K562 (cell line): ENCODE data around the gene HS6ST1. TPM values are rescaled to one million over a fixed set of nuclear protein-coding genes. Genes with fewer than 3 reads are reported as not detected.

Experiments used
- ARID3A ChIP-seq: IDR thresholded peaks from 2 replicates; pipeline ENCODE4 v1.6.1; 2012; ENCODE audit warnings: low read depth, low read length, improper control_type of control experiment, borderline replicate concordance
- ARNT ChIP-seq, 2 experiments: fragments of 450-650 bp; IDR thresholded peaks; 2 replicates each; pipeline ENCODE4 v1.6.1; 2016; ENCODE audit warnings: mild to moderate bottlenecking in 1 of 2
- CCNT2 ChIP-seq: IDR thresholded peaks from 2 replicates; pipeline ENCODE4 v1.6.1; 2011; ENCODE audit warnings: borderline replicate concordance, low read depth, mild to moderate bottlenecking, moderate library complexity, mixed read lengths, low read length; ENCODE audit not compliant: insufficient read length; ENCODE audit errors: extremely low read depth
- FOXP4 ChIP-seq: sonication (generic); formaldehyde crosslinking; IDR thresholded peaks from 2 replicates; pipeline ENCODE4 v1.8.0; 2022; ENCODE audit warnings: mild to moderate bottlenecking, missing genetic modification reagents, borderline replicate concordance
- KAT7 ChIP-seq: sonication (generic); formaldehyde crosslinking; IDR thresholded peaks from 2 replicates; pipeline ENCODE4 v1.8.0; 2022; ENCODE audit warnings: missing genetic modification reagents, mild to moderate bottlenecking, borderline replicate concordance
- MEIS2 ChIP-seq: fragments of 450-650 bp; IDR thresholded peaks from 2 replicates; pipeline ENCODE4 v1.6.1; 2014; ENCODE audit warnings: mild to moderate bottlenecking; ENCODE audit not compliant: partially characterized antibody
- OTX1 ChIP-seq: fragments of 450-650 bp; formaldehyde crosslinking; IDR thresholded peaks from 2 replicates; pipeline ENCODE4 v1.4.0; 2022; ENCODE audit warnings: mild to moderate bottlenecking
- SMAD4 ChIP-seq: fragments of 250-450 bp; sonication (Bioruptor Pico); conservative IDR thresholded peaks from 2 replicates; pipeline ENCODE4 v1.8.0; 2021; ENCODE audit warnings: inconsistent platforms, mild to moderate bottlenecking, moderate library complexity
- SMARCE1 ChIP-seq: fragments of 450-650 bp; IDR thresholded peaks from 2 replicates; pipeline ENCODE4 v1.7.1; 2016; ENCODE audit warnings: mild to moderate bottlenecking
- TEAD4 ChIP-seq, 2 experiments: sonication (generic) in 1 of 2; formaldehyde crosslinking in 1 of 2; IDR thresholded peaks; 2 replicates each; pipeline versions ENCODE4 v1.6.1 to v1.8.0; 2012 to 2022; ENCODE audit warnings: borderline replicate concordance in 1 of 2, inconsistent platforms in 1 of 2, low read length in 1 of 2, mild to moderate bottlenecking in 1 of 2, missing genetic modification reagents in 1 of 2
- ZNF263 ChIP-seq: sonication (generic); formaldehyde crosslinking; IDR thresholded peaks from 2 replicates; pipeline ENCODE4 v1.8.0; 2022; ENCODE audit warnings: mild to moderate bottlenecking, missing genetic modification reagents, borderline replicate concordance
- ZNF324 ChIP-seq: fragments of 250-450 bp; sonication (Bioruptor Pico); IDR thresholded peaks from 2 replicates; pipeline ENCODE4 v1.4.0; 2020; ENCODE audit warnings: mild to moderate bottlenecking
- ZNF551 ChIP-seq: fragments of 250-450 bp; sonication (Bioruptor Pico); IDR thresholded peaks from 2 replicates; pipeline ENCODE4 v1.5.0; 2021; ENCODE audit warnings: mild to moderate bottlenecking, moderate library complexity
- polyA plus RNA-seq, 8 experiments: library from polyadenylated mRNA; depleted of rRNA in 4 of 8; stranded (reverse) in 5 of 8; unstranded in 3 of 8; fragments of >200 nt; fragmentation: Nextera tagmentation in 2 of 8; fragmentation: Illumina TruSeq in 1 of 8; extraction: Ambion mirVana in 2 of 8; extraction: Trizol in 1 of 8; gene quantifications; 2 replicates each; pipeline versions ENCODE4 v1.2.1 to v1.2.3, GENCODE V29; 2011 to 2014; ENCODE audit warnings: inconsistent platforms in 1 of 8, missing spikeins in 1 of 8
- total RNA-seq, 7 experiments: library from RNA; depleted of rRNA in 6 of 7; stranded (reverse); fragments of >200 nt in 6 of 7; fragmentation: Illumina TruSeq in 2 of 7; extraction: Trizol in 2 of 7; gene quantifications; 2 replicates each; pipeline versions ENCODE4 v1.2.1 to v1.2.3, GENCODE V29; 2011 to 2021; ENCODE audit warnings: low replicate concordance in 1 of 7
- TF ChIP-seq, protein P1 (sequence below): fragments of 450-650 bp; IDR thresholded peaks from 2 replicates; pipeline ENCODE4 v1.6.1; 2017; ENCODE audit warnings: antibody characterized with exemption
- TF ChIP-seq, protein P2 (sequence below), 2 experiments: fragments of 450-650 bp in 1 of 2; IDR thresholded peaks; 2 replicates each; pipeline ENCODE4 v1.6.1; 2011 to 2017; ENCODE audit warnings: low read depth in 2 of 2, antibody characterized with exemption in 1 of 2, borderline replicate concordance in 1 of 2, low read length in 1 of 2, mild to moderate bottlenecking in 1 of 2, mixed read lengths in 1 of 2; ENCODE audit not compliant: control insufficient read depth in 1 of 2

HS6ST1 gene
- total and polyA plus RNA-seq, 9 of the 15 experiments (the other 6 are each of a cell fraction or from before 2014, with no cell fraction given) = 0.06 to 7.4 (median 3.8) TPM

GRCh38 chr2:128309280-128310093 lies 9.2 kb downstream of the HS6ST1 start (continued):
- TF ChIP-seq KAT7 (CRISPR knock-in tag) (no peak), OTX1 (CRISPR knock-in tag) (no peak), ZNF551 (CRISPR knock-in tag) (no peak), FOXP4 (no peak), SMAD4 (CRISPR knock-in tag) (peak; percentile 84), CCNT2 (peak; percentile 77), ZNF263 (CRISPR knock-in tag) (no peak), TEAD4 (IDR thresholded peaks at IDR 0.05; ENCODE audit: low read length) (peak; percentile 73), TEAD4 (CRISPR knock-in tag; IDR thresholded peaks at IDR 0.05; ENCODE audit: borderline replicate concordance) (no peak), ARNT (IDR thresholded peaks at IDR 0.05) (no peak), ARID3A (no peak), MEIS2 (peak; percentile 50), ZNF324 (no peak), SMARCE1 (no peak)
- TF ChIP-seq, protein P1, sequence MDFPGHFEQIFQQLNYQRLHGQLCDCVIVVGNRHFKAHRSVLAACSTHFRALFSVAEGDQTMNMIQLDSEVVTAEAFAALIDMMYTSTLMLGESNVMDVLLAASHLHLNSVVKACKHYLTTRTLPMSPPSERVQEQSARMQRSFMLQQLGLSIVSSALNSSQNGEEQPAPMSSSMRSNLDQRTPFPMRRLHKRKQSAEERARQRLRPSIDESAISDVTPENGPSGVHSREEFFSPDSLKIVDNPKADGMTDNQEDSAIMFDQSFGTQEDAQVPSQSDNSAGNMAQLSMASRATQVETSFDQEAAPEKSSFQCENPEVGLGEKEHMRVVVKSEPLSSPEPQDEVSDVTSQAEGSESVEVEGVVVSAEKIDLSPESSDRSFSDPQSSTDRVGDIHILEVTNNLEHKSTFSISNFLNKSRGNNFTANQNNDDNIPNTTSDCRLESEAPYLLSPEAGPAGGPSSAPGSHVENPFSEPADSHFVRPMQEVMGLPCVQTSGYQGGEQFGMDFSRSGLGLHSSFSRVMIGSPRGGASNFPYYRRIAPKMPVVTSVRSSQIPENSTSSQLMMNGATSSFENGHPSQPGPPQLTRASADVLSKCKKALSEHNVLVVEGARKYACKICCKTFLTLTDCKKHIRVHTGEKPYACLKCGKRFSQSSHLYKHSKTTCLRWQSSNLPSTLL = no peak
- TF ChIP-seq, protein P2, sequence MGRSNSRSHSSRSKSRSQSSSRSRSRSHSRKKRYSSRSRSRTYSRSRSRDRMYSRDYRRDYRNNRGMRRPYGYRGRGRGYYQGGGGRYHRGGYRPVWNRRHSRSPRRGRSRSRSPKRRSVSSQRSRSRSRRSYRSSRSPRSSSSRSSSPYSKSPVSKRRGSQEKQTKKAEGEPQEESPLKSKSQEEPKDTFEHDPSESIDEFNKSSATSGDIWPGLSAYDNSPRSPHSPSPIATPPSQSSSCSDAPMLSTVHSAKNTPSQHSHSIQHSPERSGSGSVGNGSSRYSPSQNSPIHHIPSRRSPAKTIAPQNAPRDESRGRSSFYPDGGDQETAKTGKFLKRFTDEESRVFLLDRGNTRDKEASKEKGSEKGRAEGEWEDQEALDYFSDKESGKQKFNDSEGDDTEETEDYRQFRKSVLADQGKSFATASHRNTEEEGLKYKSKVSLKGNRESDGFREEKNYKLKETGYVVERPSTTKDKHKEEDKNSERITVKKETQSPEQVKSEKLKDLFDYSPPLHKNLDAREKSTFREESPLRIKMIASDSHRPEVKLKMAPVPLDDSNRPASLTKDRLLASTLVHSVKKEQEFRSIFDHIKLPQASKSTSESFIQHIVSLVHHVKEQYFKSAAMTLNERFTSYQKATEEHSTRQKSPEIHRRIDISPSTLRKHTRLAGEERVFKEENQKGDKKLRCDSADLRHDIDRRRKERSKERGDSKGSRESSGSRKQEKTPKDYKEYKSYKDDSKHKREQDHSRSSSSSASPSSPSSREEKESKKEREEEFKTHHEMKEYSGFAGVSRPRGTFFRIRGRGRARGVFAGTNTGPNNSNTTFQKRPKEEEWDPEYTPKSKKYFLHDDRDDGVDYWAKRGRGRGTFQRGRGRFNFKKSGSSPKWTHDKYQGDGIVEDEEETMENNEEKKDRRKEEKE (IDR thresholded peaks at IDR 0.05; ENCODE audit: borderline replicate concordance in 1 of 2, control insufficient read depth in 1 of 2, low read depth in 2 of 2, low read length in 1 of 2) = no peak
